ENCODE results near the gene IGF2R. TPM values are rescaled to one million over a fixed set of nuclear protein-coding genes. Genes with fewer than 3 reads are reported as not detected.
A peak's percentile ranks its signal among the peaks of the same experiment; 100 is the strongest.
"Not testable (repeated sequence)": the region's sequence is repeated elsewhere in the genome, so short reads cannot be mapped to it uniquely, and the experiment has no call there.

IGF2R gene
- total and polyA plus RNA-seq, 2 experiments from 2014 or later: 8.1 to 30.9 TPM

DNA sequence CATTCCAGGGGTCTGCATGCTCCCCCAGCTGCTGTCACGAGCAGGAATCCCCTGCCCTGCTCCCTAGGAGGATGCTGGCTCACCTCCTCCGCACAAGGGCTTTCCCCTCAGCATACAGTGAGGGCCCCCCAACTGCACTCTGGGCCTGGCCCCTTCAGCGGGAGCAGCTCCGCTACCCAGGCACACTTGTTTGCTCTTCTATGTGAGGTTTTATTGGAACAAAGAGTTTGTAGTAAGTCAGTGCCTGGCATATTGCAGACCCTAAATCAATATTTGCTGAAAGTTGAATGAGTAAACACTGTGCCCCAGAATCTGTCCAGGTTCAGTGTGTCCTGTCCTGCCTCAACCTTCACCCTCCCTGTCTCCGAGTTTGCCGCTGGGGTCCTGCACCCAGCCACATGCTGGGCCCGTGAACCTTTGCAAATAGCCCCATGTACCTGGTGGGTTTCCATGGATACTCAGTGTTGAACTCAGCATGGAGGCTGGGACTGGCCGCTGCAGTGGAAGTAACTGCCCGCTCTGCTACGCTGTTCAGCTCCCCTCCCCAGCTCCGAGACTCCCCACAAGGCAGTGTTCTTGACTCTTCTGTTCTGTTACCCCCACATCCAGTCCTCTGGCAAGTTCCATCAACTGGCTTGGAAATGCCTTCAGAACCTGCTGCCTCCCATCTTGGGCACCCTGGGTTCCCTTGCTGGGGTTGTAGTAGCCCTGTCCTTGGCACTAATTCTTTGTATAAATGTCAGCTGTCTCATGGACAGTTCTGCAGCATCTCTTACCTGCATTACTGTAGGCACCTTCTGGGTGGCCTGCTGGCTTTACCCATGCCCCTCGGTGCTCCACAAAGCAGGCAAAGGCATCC, 168.5 kb downstream of the IGF2R start:
- no peaks in the 10 kb centered on the region for H3K9me2 ChIP-seq (ENCODE audit: insufficient read depth)
- H3K4me3 ChIP-seq: no peak overlapping the region
- H3K9ac ChIP-seq: no peak overlapping the region
- no peak overlapping the region for H2AFZ ChIP-seq
- TF ChIP-seq EZH2phosphoT487 (IDR thresholded peaks at IDR 0.05; ENCODE audit: insufficient read depth, low read depth) (no peak), EZH2 (IDR thresholded peaks at IDR 0.05; ENCODE audit: insufficient read depth, poor library complexity, severe bottlenecking) (no peak)
- H3F3A ChIP-seq (ENCODE audit: insufficient read depth): peaks cover 6% of the 10 kb centered on the region; the same call in 1 of the 2 replicates
- peaks cover 16% of the 10 kb centered on the region; the same call in 1 of the 2 replicates for H3K4me1 ChIP-seq (ENCODE audit: insufficient read depth)
- 89 to 91% methylated on average over 12 of the region's 12 CpGs for WGBS, 2 experiments (ENCODE audit: low coverage in 1 of 2, low lambda C conversion rate in 2 of 2, missing lambda C conversion rate in 2 of 2)
- H3K4me2 ChIP-seq (ENCODE audit: unreplicated experiment): no peak overlapping the region
- DNase-seq: no peak
- no peaks in the 10 kb centered on the region for H3K9me3 ChIP-seq (ENCODE audit: low read depth)
- H3K27me3 ChIP-seq (replicated peaks; ENCODE audit: insufficient read depth): no peaks in the 10 kb centered on the region
- H3K79me2 ChIP-seq (ENCODE audit: insufficient read depth): no peaks in the 10 kb centered on the region
- no peak overlapping the region for H3K27ac ChIP-seq
- no peaks in the 10 kb centered on the region for H3K36me3 ChIP-seq (ENCODE audit: low read depth)
- in situ Hi-C loops (cut with MboI): no loop called here
- H4K20me1 ChIP-seq (ENCODE audit: insufficient read depth): no peaks in the 10 kb centered on the region

DNA sequence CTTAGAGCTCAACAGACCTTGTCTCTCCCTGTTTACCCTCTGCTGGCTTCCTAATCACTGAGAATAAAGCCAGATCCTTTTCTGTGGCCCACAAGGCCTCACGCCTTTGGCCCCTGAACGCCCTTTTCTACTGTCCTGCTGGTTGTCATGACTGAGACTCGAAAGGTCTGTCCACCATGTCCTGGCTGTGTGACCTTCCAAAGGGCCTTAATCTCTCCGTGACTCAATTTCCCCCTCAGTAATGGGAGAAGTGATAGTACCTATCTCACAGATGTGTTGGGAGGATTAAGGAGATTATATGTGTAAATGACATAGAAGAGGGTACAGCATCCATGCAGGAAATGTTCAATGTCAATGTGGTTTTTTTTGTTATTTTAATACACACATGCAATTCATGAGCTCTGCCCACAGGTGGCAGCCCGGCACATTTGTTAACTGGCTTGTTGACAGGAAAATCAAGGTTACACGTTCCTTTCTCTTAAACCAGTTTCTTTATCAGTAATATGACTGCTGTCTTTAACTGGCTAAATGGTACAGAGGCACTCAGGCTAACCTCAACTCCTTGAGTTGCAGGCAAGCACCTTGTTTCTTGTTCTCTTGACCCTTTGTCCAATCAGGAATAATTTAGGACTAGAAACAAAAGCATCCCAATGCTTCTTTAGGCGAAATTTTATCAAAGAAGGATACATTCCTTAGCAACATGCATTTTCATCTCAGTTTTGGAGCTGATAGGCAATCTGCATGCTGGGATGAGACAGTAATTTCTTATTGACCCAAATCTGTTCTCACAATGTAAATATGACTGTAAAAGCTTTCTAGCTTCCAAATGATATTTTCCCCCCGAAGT, 169.3 kb downstream of the IGF2R start:
- Histone ChIP-seq H3K79me2 (ENCODE audit: insufficient read depth) (no peaks in the 10 kb centered on the region), H3K9ac (no peak overlapping the region), H3K4me3 (no peak overlapping the region), H3K27ac (no peak overlapping the region), H3F3A (ENCODE audit: insufficient read depth) (peaks cover 6% of the 10 kb centered on the region; the same call in 1 of the 2 replicates), H3K9me2 (ENCODE audit: insufficient read depth) (no peaks in the 10 kb centered on the region), H3K9me3 (ENCODE audit: low read depth) (no peaks in the 10 kb centered on the region), H3K4me1 (ENCODE audit: insufficient read depth) (peaks cover 16% of the 10 kb centered on the region; the same call in 1 of the 2 replicates), H3K36me3 (ENCODE audit: low read depth) (no peaks in the 10 kb centered on the region), H3K27me3 (replicated peaks; ENCODE audit: insufficient read depth) (no peaks in the 10 kb centered on the region), H2AFZ (peak overlapping the region; percentile 47; the same call in 1 of the 2 replicates), H4K20me1 (ENCODE audit: insufficient read depth) (no peaks in the 10 kb centered on the region), H3K4me2 (ENCODE audit: unreplicated experiment) (peak overlapping the region; percentile 29)
- 53 to 55% methylated on average over 8 of the region's 8 CpGs for WGBS, 2 experiments (ENCODE audit: low coverage in 1 of 2, low lambda C conversion rate in 2 of 2, missing lambda C conversion rate in 2 of 2)
- DNase-seq: peak; percentile 80
- TF ChIP-seq EZH2phosphoT487 (IDR thresholded peaks at IDR 0.05; ENCODE audit: insufficient read depth, low read depth) (no peak), EZH2 (IDR thresholded peaks at IDR 0.05; ENCODE audit: insufficient read depth, poor library complexity, severe bottlenecking) (no peak)
- in situ Hi-C loops (cut with MboI): no loop called here

DNA sequence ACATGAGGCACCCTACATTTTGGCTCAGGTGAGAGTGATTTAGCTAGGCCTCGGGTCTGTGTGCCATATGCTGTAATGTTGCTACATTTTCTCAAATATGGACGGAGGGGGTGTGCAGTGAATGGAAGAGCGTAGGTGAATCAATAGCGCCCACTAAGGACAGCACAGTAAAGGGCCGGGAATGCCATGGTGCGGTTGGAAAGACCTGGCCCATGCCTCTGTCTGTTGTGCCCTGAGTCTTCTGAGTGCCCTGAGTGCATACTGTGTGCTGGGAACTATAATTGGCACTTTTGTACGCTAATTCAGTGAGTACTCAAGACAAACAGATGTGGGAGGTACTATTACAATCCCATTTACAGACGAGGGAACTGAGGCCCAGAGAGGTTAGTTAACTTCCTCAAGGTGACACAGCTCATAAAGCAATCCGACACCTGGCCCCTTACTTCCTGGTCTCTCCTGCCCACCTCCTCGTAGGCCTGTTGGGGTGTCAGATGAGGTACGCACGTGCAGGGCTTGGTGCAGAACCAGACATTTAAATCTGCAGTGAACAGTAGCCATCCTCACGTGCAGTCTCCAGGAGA, 170.0 kb downstream of the IGF2R start:
- H4K20me1 ChIP-seq (ENCODE audit: insufficient read depth): no peaks in the 10 kb centered on the region
- H3K9me3 ChIP-seq (ENCODE audit: low read depth): no peaks in the 10 kb centered on the region
- H3K4me3 ChIP-seq: no peak overlapping the region
- TF ChIP-seq EZH2phosphoT487 (IDR thresholded peaks at IDR 0.05; ENCODE audit: insufficient read depth, low read depth): no peak
- TF ChIP-seq EZH2 (IDR thresholded peaks at IDR 0.05; ENCODE audit: insufficient read depth, poor library complexity, severe bottlenecking): no peak
- H3K9ac ChIP-seq: no peak overlapping the region
- in situ Hi-C loops (cut with MboI): no loop called here
- WGBS, 2 experiments (ENCODE audit: low coverage in 1 of 2, low lambda C conversion rate in 2 of 2, missing lambda C conversion rate in 2 of 2): 82 to 85% methylated on average over 13 of the region's 13 CpGs
- H3K79me2 ChIP-seq (ENCODE audit: insufficient read depth): no peaks in the 10 kb centered on the region
- H3F3A ChIP-seq (ENCODE audit: insufficient read depth): peaks cover 6% of the 10 kb centered on the region; the same call in 1 of the 2 replicates
- no peak overlapping the region for H3K27ac ChIP-seq
- H3K27me3 ChIP-seq (replicated peaks; ENCODE audit: insufficient read depth): no peaks in the 10 kb centered on the region
- H3K4me1 ChIP-seq (ENCODE audit: insufficient read depth): peaks cover 16% of the 10 kb centered on the region; the same call in 1 of the 2 replicates
- no peak overlapping the region for H2AFZ ChIP-seq
- no peaks in the 10 kb centered on the region for H3K9me2 ChIP-seq (ENCODE audit: insufficient read depth)
- DNase-seq: no peak
- H3K36me3 ChIP-seq (ENCODE audit: low read depth): no peaks in the 10 kb centered on the region
- no peak overlapping the region for H3K4me2 ChIP-seq (ENCODE audit: unreplicated experiment)

- WGBS, 2 experiments (ENCODE audit: low coverage in 1 of 2, low lambda C conversion rate in 2 of 2, missing lambda C conversion rate in 2 of 2): 83% methylated on average over 12 of the region's 12 CpGs
Measured at GRCh38 chr6:160139420-160139851, 170.6 kb downstream of the IGF2R start.

GRCh38 chr6:160140493-160140892, 171.6 kb downstream of the IGF2R start:
- H3K9ac ChIP-seq; H3K27me3 ChIP-seq (replicated peaks; ENCODE audit: insufficient read depth); H3K4me2 ChIP-seq (ENCODE audit: unreplicated experiment); H3K9me2 ChIP-seq (ENCODE audit: insufficient read depth); H3K36me3 ChIP-seq (ENCODE audit: low read depth); H4K20me1 ChIP-seq (ENCODE audit: insufficient read depth); H3K79me2 ChIP-seq (ENCODE audit: insufficient read depth); H2AFZ ChIP-seq; H3F3A ChIP-seq (ENCODE audit: insufficient read depth); H3K9me3 ChIP-seq (ENCODE audit: low read depth); H3K27ac ChIP-seq; in situ Hi-C loops (cut with MboI); DNase-seq; H3K4me3 ChIP-seq: not testable (repeated sequence)
- H3K4me1 ChIP-seq (ENCODE audit: insufficient read depth): peaks cover 16% of the 10 kb centered on the region; the same call in 1 of the 2 replicates
- WGBS, 2 experiments (ENCODE audit: low coverage in 1 of 2, low lambda C conversion rate in 2 of 2, missing lambda C conversion rate in 2 of 2): 99 to 100% methylated on average over 3 of the region's 3 CpGs

More at GRCh38 chr6:160139420-160139851, 170.6 kb downstream of the IGF2R start:
- in situ Hi-C loops (cut with MboI): no loop called here
- DNase-seq: peak; percentile 84
- no peaks in the 10 kb centered on the region for H3K9me2 ChIP-seq (ENCODE audit: insufficient read depth)
- no peaks in the 10 kb centered on the region for H3K79me2 ChIP-seq (ENCODE audit: insufficient read depth)
- no peaks in the 10 kb centered on the region for H3K9me3 ChIP-seq (ENCODE audit: low read depth)
- H3K4me1 ChIP-seq (ENCODE audit: insufficient read depth): peaks cover 16% of the 10 kb centered on the region; the same call in 1 of the 2 replicates
- H3K9ac ChIP-seq: no peak overlapping the region
- H3K27ac ChIP-seq: no peak overlapping the region
- H4K20me1 ChIP-seq (ENCODE audit: insufficient read depth): no peaks in the 10 kb centered on the region
- H2AFZ ChIP-seq: no peak overlapping the region
- H3F3A ChIP-seq (ENCODE audit: insufficient read depth): peaks cover 6% of the 10 kb centered on the region; the same call in 1 of the 2 replicates
- no peaks in the 10 kb centered on the region for H3K36me3 ChIP-seq (ENCODE audit: low read depth)
- TF ChIP-seq EZH2phosphoT487 (IDR thresholded peaks at IDR 0.05; ENCODE audit: insufficient read depth, low read depth) (no peak), EZH2 (IDR thresholded peaks at IDR 0.05; ENCODE audit: insufficient read depth, poor library complexity, severe bottlenecking) (no peak)
- H3K4me2 ChIP-seq (ENCODE audit: unreplicated experiment): no peak overlapping the region
- H3K4me3 ChIP-seq: no peak overlapping the region
- no peaks in the 10 kb centered on the region for H3K27me3 ChIP-seq (replicated peaks; ENCODE audit: insufficient read depth)
